Stomach smooth muscle (tissue), 2 donors: ENCODE data around the gene GMPR.

Experiments
- H3K27ac ChIP-seq: one replicate; pipeline ENCODE4 v1.7.0; 2013; ENCODE audit warnings: mild to moderate bottlenecking, low read length, inconsistent platforms
- H3K27me3 ChIP-seq, 2 donors: one replicate each; pipeline ENCODE4 v1.7.0; 2013; ENCODE audit warnings: low read length in 2 of 2; ENCODE audit not compliant: insufficient read depth in 2 of 2, control insufficient read depth in 1 of 2
- H3K36me3 ChIP-seq, 2 donors: one replicate each; pipeline ENCODE4 v1.7.0; 2013; ENCODE audit warnings: low read length in 2 of 2; ENCODE audit not compliant: control insufficient read depth in 2 of 2, insufficient read depth in 2 of 2
- H3K4me1 ChIP-seq: one replicate; pipeline ENCODE4 v1.7.0; 2013; ENCODE audit warnings: low read length; ENCODE audit not compliant: control insufficient read depth, insufficient read depth
- H3K4me3 ChIP-seq, 2 donors: one replicate each; pipeline ENCODE4 v1.7.0; 2013; ENCODE audit warnings: low read length in 2 of 2
- H3K9ac ChIP-seq, 2 donors: one replicate each; pipeline ENCODE4 v1.7.0; 2013; ENCODE audit warnings: low read length in 2 of 2, mild to moderate bottlenecking in 1 of 2
- H3K9me3 ChIP-seq, 2 donors: one replicate each; pipeline ENCODE4 v1.7.0; 2013; ENCODE audit warnings: low read length in 2 of 2; ENCODE audit not compliant: control insufficient read depth in 2 of 2
- donor health status: healthy.
- donor health status: Pancreatic carcinoma.

The GMPR gene

GRCh38 chr6:16236631-16237199 lies 1.7 kb upstream of the GMPR start:
- no peaks in the 10 kb centered on the region for H3K27me3 ChIP-seq
- peak overlapping the region in 1 of 2 donors; percentile 7 for H3K9ac ChIP-seq
- H3K27ac ChIP-seq, result peak overlapping the region; percentile 8
- peak overlapping the region; percentile 42 to 52 for H3K4me3 ChIP-seq
- H3K9me3 ChIP-seq, result no peaks in the 10 kb centered on the region
- H3K36me3 ChIP-seq, result no peaks in the 10 kb centered on the region
- peaks cover 34% of the 10 kb centered on the region for H3K4me1 ChIP-seq

GRCh38 chr6:16237242-16237641 lies 1.1 kb upstream of the GMPR start:
- H3K4me3 ChIP-seq, result no peak overlapping the region

GRCh38 chr6:16238963-16239797 lies 793 bp downstream of the GMPR start:
- Histone ChIP-seq H3K27ac (peak overlapping the region; percentile 85), H3K27me3 (no peaks in the 10 kb centered on the region), H3K4me3 (peak overlapping the region; percentile 69 to 86), H3K36me3 (peaks cover 0 to 2% of the 10 kb centered on the region in 2 donors), H3K9me3 (no peaks in the 10 kb centered on the region), H3K4me1 (peaks cover 49% of the 10 kb centered on the region), H3K9ac (peak overlapping the region; percentile 68 to 86)

More at GRCh38 chr6:16237242-16237641, 1.1 kb upstream of the GMPR start:
- H3K9me3 ChIP-seq, result no peaks in the 10 kb centered on the region
- peaks cover 34% of the 10 kb centered on the region for H3K4me1 ChIP-seq
- peak overlapping the region; percentile 8 for H3K27ac ChIP-seq
- H3K36me3 ChIP-seq, result no peaks in the 10 kb centered on the region
- H3K9ac ChIP-seq, result no peak overlapping the region
- no peaks in the 10 kb centered on the region for H3K27me3 ChIP-seq

- Histone ChIP-seq H3K36me3 (peaks cover 0 to 2% of the 10 kb centered on the region in 2 donors), H3K9me3 (no peaks in the 10 kb centered on the region), H3K4me1 (peaks cover 54% of the 10 kb centered on the region), H3K9ac (peak overlapping the region in 1 of 2 donors; percentile 68), H3K4me3 (peak overlapping the region; percentile 69 to 86), H3K27me3 (no peaks in the 10 kb centered on the region), H3K27ac (peak overlapping the region; percentile 85)
These were observed 1.4 kb downstream of the GMPR start for GRCh38 chr6:16239798-16240123.

GRCh38 chr6:16240589-16241320 lies 2.4 kb downstream of the GMPR start:
- H3K36me3 ChIP-seq, result peaks cover 0 to 2% of the 10 kb centered on the region in 2 donors
- H3K9me3 ChIP-seq, result no peaks in the 10 kb centered on the region
- H3K4me3 ChIP-seq, result peak overlapping the region in 1 of 2 donors; percentile 3
- H3K4me1 ChIP-seq, result peaks cover 64% of the 10 kb centered on the region
- H3K27ac ChIP-seq, result peak overlapping the region; percentile 85
- H3K27me3 ChIP-seq, result no peaks in the 10 kb centered on the region
- no peak overlapping the region for H3K9ac ChIP-seq

GRCh38 chr6:16241321-16241689 lies 2.9 kb downstream of the GMPR start:
- H3K9ac ChIP-seq, result no peak overlapping the region
- no peak overlapping the region for H3K27ac ChIP-seq
- H3K4me3 ChIP-seq, result no peak overlapping the region
- no peaks in the 10 kb centered on the region for H3K9me3 ChIP-seq
- peaks cover 0 to 2% of the 10 kb centered on the region in 2 donors for H3K36me3 ChIP-seq
- H3K4me1 ChIP-seq, result peaks cover 64% of the 10 kb centered on the region
- no peaks in the 10 kb centered on the region for H3K27me3 ChIP-seq

- Histone ChIP-seq H3K9ac (no peak overlapping the region), H3K4me1 (peaks cover 56% of the 10 kb centered on the region), H3K27ac (peak overlapping the region; percentile 46)
These were observed 4.7 kb downstream of the GMPR start for GRCh38 chr6:16243055-16243454.

GRCh38 chr6:16243664-16244063 lies 5.3 kb downstream of the GMPR start:
- H3K36me3 ChIP-seq, result peaks cover 8 to 10% of the 10 kb centered on the region in 2 donors
- peak overlapping the region in 1 of 2 donors; percentile 35 for H3K4me3 ChIP-seq
- peak overlapping the region; percentile 46 for H3K27ac ChIP-seq
- no peaks in the 10 kb centered on the region for H3K27me3 ChIP-seq
- peaks cover 54% of the 10 kb centered on the region for H3K4me1 ChIP-seq
- H3K9ac ChIP-seq, result no peak overlapping the region
- no peaks in the 10 kb centered on the region for H3K9me3 ChIP-seq

More at GRCh38 chr6:16243055-16243454, 4.7 kb downstream of the GMPR start:
- Histone ChIP-seq H3K4me3 (no peak overlapping the region), H3K9me3 (no peaks in the 10 kb centered on the region), H3K36me3 (peaks cover 8 to 10% of the 10 kb centered on the region in 2 donors), H3K27me3 (no peaks in the 10 kb centered on the region)

GRCh38 chr6:16244446-16244845 lies 6.1 kb downstream of the GMPR start:
- H3K4me1 ChIP-seq, result peaks cover 50% of the 10 kb centered on the region
- peak overlapping the region in 1 of 2 donors; percentile 36 for H3K9ac ChIP-seq
- no peaks in the 10 kb centered on the region for H3K27me3 ChIP-seq
- H3K27ac ChIP-seq, result peak overlapping the region; percentile 64
- peak overlapping the region in 1 of 2 donors; percentile 15 for H3K4me3 ChIP-seq
- H3K9me3 ChIP-seq, result no peaks in the 10 kb centered on the region
- peaks cover 8 to 10% of the 10 kb centered on the region in 2 donors for H3K36me3 ChIP-seq

GRCh38 chr6:16244869-16245451 lies 6.6 kb downstream of the GMPR start:
- H3K9ac ChIP-seq, result peak overlapping the region in 1 of 2 donors; percentile 51
- H3K4me1 ChIP-seq, result peaks cover 46% of the 10 kb centered on the region
- H3K9me3 ChIP-seq, result no peaks in the 10 kb centered on the region
- H3K36me3 ChIP-seq, result peaks cover 9 to 10% of the 10 kb centered on the region in 2 donors
- peak overlapping the region in 1 of 2 donors; percentile 15 for H3K4me3 ChIP-seq
- H3K27me3 ChIP-seq, result no peaks in the 10 kb centered on the region
- H3K27ac ChIP-seq, result peak overlapping the region; percentile 64
